Ovary (tissue), 3 donors: ENCODE results near the gene ZRANB2.

Experiments
- CTCF ChIP-seq, 3 donors: fragments of 450-650 bp in 2 of 3; fragments of 200-600 bp in 1 of 3; IDR thresholded peaks; one replicate each; pipeline versions ENCODE4 v1.5.1 to v1.8.0; 2016 to 2022; ENCODE audit warnings: antibody characterized with exemption in 3 of 3, mild to moderate bottlenecking in 1 of 3
- POLR2A ChIP-seq: fragments of 450-650 bp; IDR thresholded peaks from one replicate; pipeline ENCODE4 v1.6.1; 2017; ENCODE audit warnings: antibody characterized with exemption, mild to moderate bottlenecking, moderate library complexity
- donor health status: DM: no; HTN: no; CAD: no.

- TF ChIP-seq CTCF (IDR thresholded peaks at IDR 0.05), result no peak
- no peak for TF ChIP-seq POLR2A
Observed at GRCh38 chr1:71027991-71028390, 52.8 kb downstream of the ZRANB2 start.
